GM12878 (cell line): Measurements from ENCODE around the gene HEXA. TPM values are rescaled to one million over a fixed set of nuclear protein-coding genes. Genes with fewer than 3 reads are reported as not detected.

ENCODE experiments used
- BMI1 ChIP-seq: fragments of 450-650 bp; IDR thresholded peaks from 2 replicates; pipeline ENCODE4 v1.6.1; 2016; ENCODE audit warnings: mild to moderate bottlenecking, moderate library complexity, borderline replicate concordance
- CBX3 ChIP-seq: fragments of 200-600 bp; sonication (generic); IDR thresholded peaks from 2 replicates; pipeline ENCODE4 v1.6.1; 2016; ENCODE audit warnings: low read depth, borderline replicate concordance
- CREB1 ChIP-seq: IDR thresholded peaks from 2 replicates; pipeline ENCODE4 v1.6.1; 2012; ENCODE audit warnings: low read depth, mild to moderate bottlenecking, inconsistent platforms
- MEF2B ChIP-seq: fragments of 450-650 bp; IDR thresholded peaks from 2 replicates; pipeline ENCODE4 v1.6.1; 2018; ENCODE audit warnings: mild to moderate bottlenecking, moderate library complexity; ENCODE audit not compliant: partially characterized antibody, poor library complexity, severe bottlenecking
- MTA3 ChIP-seq: IDR thresholded peaks from 2 replicates; pipeline ENCODE4 v1.6.1; 2012; ENCODE audit warnings: low read length, inconsistent platforms, borderline replicate concordance
- MYC ChIP-seq: IDR thresholded peaks from 2 replicates; pipeline ENCODE4 v1.6.1; 2011; ENCODE audit warnings: mild to moderate bottlenecking, low read length, moderate library complexity, inconsistent platforms; ENCODE audit not compliant: insufficient read depth, insufficient replicate concordance, insufficient read length, severe bottlenecking
- NBN ChIP-seq: fragments of 450-650 bp; IDR thresholded peaks from 2 replicates; pipeline ENCODE4 v1.6.1; 2016
- NFXL1 ChIP-seq: fragments of 450-650 bp; IDR thresholded peaks from 2 replicates; pipeline ENCODE4 v1.6.1; 2017; ENCODE audit warnings: antibody characterized with exemption, mild to moderate bottlenecking, borderline replicate concordance
- POLR2A ChIP-seq: IDR thresholded peaks from 2 replicates; pipeline ENCODE4 v1.6.1; 2011; ENCODE audit warnings: low read depth, mild to moderate bottlenecking, low read length
- RB1 ChIP-seq: fragments of 450-650 bp; formaldehyde crosslinking; IDR thresholded peaks from 2 replicates; pipeline ENCODE4 v1.6.1; 2017; ENCODE audit warnings: mild to moderate bottlenecking, borderline replicate concordance
- RCOR1 ChIP-seq: conservative IDR thresholded peaks from 2 replicates; pipeline ENCODE4 v1.6.1; 2012; ENCODE audit warnings: low read depth, low read length, improper control_type of control experiment
- SMAD1 ChIP-seq: fragments of 450-650 bp; IDR thresholded peaks from 2 replicates; pipeline ENCODE4 v1.6.1; 2018; ENCODE audit warnings: mild to moderate bottlenecking, low read depth; ENCODE audit not compliant: partially characterized antibody
- SPI1 ChIP-seq: IDR thresholded peaks from 2 replicates; pipeline ENCODE4 v1.6.1; 2011; ENCODE audit warnings: low read depth, mild to moderate bottlenecking, low read length, moderate library complexity, borderline replicate concordance; ENCODE audit not compliant: insufficient read depth
- TCF3 ChIP-seq: IDR thresholded peaks from 2 replicates; pipeline ENCODE4 v1.6.1; 2012; ENCODE audit warnings: low read depth, mild to moderate bottlenecking, low read length, borderline replicate concordance; ENCODE audit not compliant: insufficient read depth
- polyA plus RNA-seq, 11 experiments: library from polyadenylated mRNA; depleted of rRNA in 4 of 11; unstranded in 6 of 11; stranded (reverse) in 5 of 11; fragments of >200 nt; fragmentation: Nextera tagmentation in 4 of 11; fragmentation: Illumina TruSeq in 1 of 11; extraction: Ambion mirVana in 4 of 11; extraction: Trizol in 1 of 11; gene quantifications; 1 replicate in 1 of 11; 2 replicates in 10 of 11; pipeline versions ENCODE4 v1.2.1 to v1.2.3, GENCODE V29; 2011 to 2016; ENCODE audit warnings: inconsistent platforms in 2 of 11, missing spikeins in 2 of 11, low read depth in 1 of 11
- total RNA-seq, 4 experiments: library from RNA; depleted of rRNA in 3 of 4; stranded (reverse); fragments of >200 nt in 3 of 4; fragmentation: Illumina TruSeq in 1 of 4; extraction: Trizol in 1 of 4; gene quantifications; 2 replicates each; pipeline versions ENCODE4 v1.2.1 to v1.2.3, GENCODE V29; 2013 to 2021
- TF ChIP-seq, protein P1 (sequence below): fragments of 450-650 bp; IDR thresholded peaks from 2 replicates; pipeline ENCODE4 v1.6.1; 2017; ENCODE audit warnings: borderline replicate concordance
- TF ChIP-seq, protein P2 (sequence below): fragments of 150-350 bp; IDR thresholded peaks from 2 replicates; pipeline ENCODE4 v1.6.1; 2016; ENCODE audit warnings: low read depth, low read length
- TF ChIP-seq, protein P3 (sequence below): fragments of 450-650 bp; IDR thresholded peaks from 2 replicates; pipeline ENCODE4 v1.6.1; 2017; ENCODE audit warnings: mild to moderate bottlenecking, low read depth, inconsistent platforms; ENCODE audit not compliant: poor library complexity, severe bottlenecking
- TF ChIP-seq, protein P4 (sequence below): fragments of 450-650 bp; IDR thresholded peaks from 2 replicates; pipeline ENCODE4 v1.6.1; 2017; ENCODE audit warnings: mild to moderate bottlenecking, moderate library complexity

HEXA gene
- total and polyA plus RNA-seq, 10 of the 15 experiments (the other 5 are each of a cell fraction or from before 2014, with no cell fraction given) = 24.5 to 151 (median 69.3) TPM

DNA sequence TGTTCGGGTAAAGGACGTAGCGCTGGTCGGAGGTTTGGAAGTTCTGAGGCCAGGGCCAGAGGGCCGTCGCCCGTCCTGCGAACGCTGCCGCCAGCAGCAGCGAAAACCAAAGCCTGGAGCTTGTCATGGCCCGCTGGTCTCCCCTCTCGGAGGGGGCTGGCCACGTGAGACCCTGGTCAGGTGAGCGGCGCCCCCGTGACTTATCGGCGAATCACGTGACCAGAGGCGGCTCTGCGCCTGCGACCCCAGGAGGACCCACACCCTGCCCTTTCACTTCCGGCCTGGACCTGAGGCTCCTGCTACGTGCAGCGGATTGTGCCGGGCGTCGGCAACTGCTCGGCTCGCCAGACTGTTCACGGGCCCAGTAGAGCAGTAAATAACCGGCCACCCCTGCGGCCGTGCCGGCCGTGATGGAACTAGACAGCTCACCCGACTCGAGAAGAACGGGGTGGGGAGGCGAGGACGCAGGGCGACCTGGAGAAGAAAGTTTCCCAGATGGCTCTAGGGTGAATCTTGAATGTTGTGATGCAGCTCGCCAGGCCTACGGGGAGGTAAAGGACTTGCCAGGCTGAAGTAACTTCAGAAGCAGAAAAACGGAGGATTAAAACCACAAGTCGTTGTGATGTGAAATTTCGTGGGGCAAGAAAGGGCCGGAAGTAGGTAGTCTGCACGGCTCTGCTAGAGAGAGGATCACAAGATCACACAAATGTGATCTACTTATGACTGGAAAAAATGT lies at the start of gene HEXA (continued):
- TF ChIP-seq TCF3 = peak; percentile 23; the same call in 1 of the 2 replicates
- 0 out of 2 replicates have a peak, but pooled peaks have one; percentile 26 for TF ChIP-seq RCOR1
- TF ChIP-seq, protein P1, sequence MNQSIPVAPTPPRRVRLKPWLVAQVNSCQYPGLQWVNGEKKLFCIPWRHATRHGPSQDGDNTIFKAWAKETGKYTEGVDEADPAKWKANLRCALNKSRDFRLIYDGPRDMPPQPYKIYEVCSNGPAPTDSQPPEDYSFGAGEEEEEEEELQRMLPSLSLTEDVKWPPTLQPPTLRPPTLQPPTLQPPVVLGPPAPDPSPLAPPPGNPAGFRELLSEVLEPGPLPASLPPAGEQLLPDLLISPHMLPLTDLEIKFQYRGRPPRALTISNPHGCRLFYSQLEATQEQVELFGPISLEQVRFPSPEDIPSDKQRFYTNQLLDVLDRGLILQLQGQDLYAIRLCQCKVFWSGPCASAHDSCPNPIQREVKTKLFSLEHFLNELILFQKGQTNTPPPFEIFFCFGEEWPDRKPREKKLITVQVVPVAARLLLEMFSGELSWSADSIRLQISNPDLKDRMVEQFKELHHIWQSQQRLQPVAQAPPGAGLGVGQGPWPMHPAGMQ = no peak
- peak; percentile 59; the same call in 1 of the 2 replicates for TF ChIP-seq CREB1
- TF ChIP-seq, protein P2, sequence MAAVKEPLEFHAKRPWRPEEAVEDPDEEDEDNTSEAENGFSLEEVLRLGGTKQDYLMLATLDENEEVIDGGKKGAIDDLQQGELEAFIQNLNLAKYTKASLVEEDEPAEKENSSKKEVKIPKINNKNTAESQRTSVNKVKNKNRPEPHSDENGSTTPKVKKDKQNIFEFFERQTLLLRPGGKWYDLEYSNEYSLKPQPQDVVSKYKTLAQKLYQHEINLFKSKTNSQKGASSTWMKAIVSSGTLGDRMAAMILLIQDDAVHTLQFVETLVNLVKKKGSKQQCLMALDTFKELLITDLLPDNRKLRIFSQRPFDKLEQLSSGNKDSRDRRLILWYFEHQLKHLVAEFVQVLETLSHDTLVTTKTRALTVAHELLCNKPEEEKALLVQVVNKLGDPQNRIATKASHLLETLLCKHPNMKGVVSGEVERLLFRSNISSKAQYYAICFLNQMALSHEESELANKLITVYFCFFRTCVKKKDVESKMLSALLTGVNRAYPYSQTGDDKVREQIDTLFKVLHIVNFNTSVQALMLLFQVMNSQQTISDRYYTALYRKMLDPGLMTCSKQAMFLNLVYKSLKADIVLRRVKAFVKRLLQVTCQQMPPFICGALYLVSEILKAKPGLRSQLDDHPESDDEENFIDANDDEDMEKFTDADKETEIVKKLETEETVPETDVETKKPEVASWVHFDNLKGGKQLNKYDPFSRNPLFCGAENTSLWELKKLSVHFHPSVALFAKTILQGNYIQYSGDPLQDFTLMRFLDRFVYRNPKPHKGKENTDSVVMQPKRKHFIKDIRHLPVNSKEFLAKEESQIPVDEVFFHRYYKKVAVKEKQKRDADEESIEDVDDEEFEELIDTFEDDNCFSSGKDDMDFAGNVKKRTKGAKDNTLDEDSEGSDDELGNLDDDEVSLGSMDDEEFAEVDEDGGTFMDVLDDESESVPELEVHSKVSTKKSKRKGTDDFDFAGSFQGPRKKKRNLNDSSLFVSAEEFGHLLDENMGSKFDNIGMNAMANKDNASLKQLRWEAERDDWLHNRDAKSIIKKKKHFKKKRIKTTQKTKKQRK = 0 out of 2 replicates have a peak, but pooled peaks have one; percentile 27
- TF ChIP-seq, protein P3, sequence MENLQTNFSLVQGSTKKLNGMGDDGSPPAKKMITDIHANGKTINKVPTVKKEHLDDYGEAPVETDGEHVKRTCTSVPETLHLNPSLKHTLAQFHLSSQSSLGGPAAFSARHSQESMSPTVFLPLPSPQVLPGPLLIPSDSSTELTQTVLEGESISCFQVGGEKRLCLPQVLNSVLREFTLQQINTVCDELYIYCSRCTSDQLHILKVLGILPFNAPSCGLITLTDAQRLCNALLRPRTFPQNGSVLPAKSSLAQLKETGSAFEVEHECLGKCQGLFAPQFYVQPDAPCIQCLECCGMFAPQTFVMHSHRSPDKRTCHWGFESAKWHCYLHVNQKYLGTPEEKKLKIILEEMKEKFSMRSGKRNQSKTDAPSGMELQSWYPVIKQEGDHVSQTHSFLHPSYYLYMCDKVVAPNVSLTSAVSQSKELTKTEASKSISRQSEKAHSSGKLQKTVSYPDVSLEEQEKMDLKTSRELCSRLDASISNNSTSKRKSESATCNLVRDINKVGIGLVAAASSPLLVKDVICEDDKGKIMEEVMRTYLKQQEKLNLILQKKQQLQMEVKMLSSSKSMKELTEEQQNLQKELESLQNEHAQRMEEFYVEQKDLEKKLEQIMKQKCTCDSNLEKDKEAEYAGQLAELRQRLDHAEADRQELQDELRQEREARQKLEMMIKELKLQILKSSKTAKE = peak; percentile 44
- TF ChIP-seq POLR2A = peak; percentile 94
- peak; percentile 86 for TF ChIP-seq MEF2B
- TF ChIP-seq SPI1 = peak; percentile 46; the same call in 1 of the 2 replicates
- no peak for TF ChIP-seq SMAD1
- TF ChIP-seq NBN = peak; percentile 89
- no peak for TF ChIP-seq NFXL1
- TF ChIP-seq MTA3 = no peak; the same call in 1 of the 2 replicates
- peak; percentile 26; the same call in 1 of the 2 replicates for TF ChIP-seq RB1
- TF ChIP-seq MYC = peak; percentile 21
- TF ChIP-seq CBX3 = no peak
- no peak; the same call in 1 of the 2 replicates for TF ChIP-seq BMI1
- TF ChIP-seq, protein P4, sequence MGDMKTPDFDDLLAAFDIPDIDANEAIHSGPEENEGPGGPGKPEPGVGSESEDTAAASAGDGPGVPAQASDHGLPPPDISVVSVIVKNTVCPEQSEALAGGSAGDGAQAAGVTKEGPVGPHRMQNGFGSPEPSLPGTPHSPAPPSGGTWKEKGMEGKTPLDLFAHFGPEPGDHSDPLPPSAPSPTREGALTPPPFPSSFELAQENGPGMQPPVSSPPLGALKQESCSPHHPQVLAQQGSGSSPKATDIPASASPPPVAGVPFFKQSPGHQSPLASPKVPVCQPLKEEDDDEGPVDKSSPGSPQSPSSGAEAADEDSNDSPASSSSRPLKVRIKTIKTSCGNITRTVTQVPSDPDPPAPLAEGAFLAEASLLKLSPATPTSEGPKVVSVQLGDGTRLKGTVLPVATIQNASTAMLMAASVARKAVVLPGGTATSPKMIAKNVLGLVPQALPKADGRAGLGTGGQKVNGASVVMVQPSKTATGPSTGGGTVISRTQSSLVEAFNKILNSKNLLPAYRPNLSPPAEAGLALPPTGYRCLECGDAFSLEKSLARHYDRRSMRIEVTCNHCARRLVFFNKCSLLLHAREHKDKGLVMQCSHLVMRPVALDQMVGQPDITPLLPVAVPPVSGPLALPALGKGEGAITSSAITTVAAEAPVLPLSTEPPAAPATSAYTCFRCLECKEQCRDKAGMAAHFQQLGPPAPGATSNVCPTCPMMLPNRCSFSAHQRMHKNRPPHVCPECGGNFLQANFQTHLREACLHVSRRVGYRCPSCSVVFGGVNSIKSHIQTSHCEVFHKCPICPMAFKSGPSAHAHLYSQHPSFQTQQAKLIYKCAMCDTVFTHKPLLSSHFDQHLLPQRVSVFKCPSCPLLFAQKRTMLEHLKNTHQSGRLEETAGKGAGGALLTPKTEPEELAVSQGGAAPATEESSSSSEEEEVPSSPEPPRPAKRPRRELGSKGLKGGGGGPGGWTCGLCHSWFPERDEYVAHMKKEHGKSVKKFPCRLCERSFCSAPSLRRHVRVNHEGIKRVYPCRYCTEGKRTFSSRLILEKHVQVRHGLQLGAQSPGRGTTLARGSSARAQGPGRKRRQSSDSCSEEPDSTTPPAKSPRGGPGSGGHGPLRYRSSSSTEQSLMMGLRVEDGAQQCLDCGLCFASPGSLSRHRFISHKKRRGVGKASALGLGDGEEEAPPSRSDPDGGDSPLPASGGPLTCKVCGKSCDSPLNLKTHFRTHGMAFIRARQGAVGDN = peak; percentile 94
